Epidermal melanocyte (primary cell): ENCODE measurements around the gene CMIP.

Source experiments
- DNase-seq: peaks from one replicate; pipeline ENCODE4 v3.0.0; 2011; ENCODE audit warnings: low spot score; ENCODE audit not compliant: insufficient read length

CMIP gene

GRCh38 chr16:81530296-81530721 lies 85.7 kb downstream of the CMIP start:
- DNase-seq, result no peak

- no peak for DNase-seq
Measured at GRCh38 chr16:81530814-81531213, 86.2 kb downstream of the CMIP start.

DNA sequence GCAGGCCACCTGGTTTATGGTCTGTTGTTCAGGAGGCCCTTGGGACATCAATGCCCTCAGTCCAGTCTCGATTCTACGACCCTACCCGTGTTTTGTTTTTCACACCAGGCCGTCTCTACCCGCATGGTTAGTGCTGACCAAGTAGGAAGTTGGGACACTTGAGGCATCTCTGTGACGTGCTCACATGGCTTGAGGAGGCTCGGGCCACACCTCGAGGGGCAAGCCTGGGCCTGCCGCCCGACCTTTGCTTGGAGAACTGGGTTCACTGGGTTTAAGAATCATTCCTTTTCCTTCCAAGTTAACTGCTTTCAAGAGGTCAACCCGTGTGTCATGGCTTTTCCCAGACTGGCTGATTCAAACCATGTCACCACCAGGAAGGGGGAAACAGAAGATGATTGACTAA lies 86.8 kb downstream of the CMIP start:
- no peak for DNase-seq

DNA sequence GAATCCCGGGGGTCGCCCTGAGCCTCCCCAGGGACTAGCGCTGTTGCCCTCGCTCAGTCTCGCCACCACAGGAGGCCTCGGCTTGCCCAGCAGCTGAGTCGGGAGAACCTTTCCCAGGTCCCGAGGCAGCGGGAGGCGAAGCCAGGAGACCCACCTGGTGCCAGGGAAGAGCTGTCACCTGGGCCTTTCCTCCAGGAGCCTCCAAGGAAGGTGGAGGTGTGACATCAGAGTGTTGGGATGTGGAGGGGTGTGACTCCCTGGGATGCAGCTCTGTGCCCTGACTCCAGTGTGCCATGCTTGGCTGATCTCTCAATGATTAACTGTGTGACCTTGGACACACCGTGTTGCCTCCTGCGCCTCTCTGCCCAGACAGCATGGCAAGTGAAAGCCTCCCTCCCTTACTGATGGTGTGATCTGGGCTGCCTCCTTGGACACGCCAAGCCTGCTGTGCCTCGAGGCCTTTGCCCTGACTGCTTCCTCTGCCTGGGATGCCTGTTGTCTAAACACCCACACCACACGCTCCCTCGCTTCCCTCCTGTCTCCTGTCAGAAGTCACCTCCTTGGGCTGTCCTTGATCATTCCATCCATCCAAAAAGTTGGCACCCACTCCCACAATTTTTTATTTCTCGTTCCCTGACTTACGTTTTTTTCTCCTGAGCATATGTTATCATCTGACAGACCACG lies 88.0 kb downstream of the CMIP start:
- DNase-seq, result no peak

GRCh38 chr16:81533175-81533507 lies 88.5 kb downstream of the CMIP start:
- DNase-seq, result no peak

- no peak for DNase-seq
Measured at GRCh38 chr16:81535679-81536360, 91.2 kb downstream of the CMIP start.

GRCh38 chr16:81536648-81537047 lies 92.0 kb downstream of the CMIP start:
- no peak for DNase-seq

DNA sequence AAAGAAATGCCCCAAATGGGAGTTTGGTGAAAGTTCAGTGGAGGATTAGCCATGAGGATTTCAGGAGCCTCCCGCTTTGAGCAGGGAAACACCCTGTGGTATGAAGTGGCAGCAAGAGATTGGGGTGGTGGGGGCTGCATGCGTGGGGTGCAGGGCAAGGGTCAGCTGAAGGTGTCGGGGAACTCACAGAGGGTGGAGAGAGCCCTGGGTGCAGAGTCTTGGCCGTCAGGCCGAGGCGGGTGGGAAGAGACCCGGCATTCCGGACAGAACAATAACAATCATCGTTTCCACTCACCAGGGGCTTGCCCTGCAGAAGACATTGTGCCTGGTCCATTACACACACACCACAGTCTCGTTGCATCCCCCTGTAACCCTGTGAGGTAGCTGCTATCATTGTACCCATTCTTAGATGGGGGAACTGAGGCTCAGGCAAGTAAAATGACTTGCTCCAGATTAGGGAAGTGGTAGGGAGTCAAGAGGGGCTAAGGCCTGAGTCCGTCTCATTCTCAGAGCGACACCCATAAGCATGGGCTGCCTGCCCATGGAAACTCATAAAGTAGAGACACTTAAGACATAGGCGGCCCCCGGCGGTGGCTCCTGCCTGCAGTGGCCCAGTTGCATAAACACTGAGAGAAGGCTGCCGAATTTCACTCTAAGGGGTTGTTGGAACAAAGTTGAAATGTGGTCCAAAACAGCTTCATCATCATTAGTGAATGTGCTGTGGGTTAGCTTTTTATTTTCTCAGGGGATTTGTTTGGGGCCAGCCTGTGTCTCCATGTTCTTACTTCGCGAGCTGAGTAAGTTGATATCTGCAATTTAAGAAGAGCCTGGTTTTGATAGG lies 93.3 kb downstream of the CMIP start:
- DNase-seq, result no peak

DNA sequence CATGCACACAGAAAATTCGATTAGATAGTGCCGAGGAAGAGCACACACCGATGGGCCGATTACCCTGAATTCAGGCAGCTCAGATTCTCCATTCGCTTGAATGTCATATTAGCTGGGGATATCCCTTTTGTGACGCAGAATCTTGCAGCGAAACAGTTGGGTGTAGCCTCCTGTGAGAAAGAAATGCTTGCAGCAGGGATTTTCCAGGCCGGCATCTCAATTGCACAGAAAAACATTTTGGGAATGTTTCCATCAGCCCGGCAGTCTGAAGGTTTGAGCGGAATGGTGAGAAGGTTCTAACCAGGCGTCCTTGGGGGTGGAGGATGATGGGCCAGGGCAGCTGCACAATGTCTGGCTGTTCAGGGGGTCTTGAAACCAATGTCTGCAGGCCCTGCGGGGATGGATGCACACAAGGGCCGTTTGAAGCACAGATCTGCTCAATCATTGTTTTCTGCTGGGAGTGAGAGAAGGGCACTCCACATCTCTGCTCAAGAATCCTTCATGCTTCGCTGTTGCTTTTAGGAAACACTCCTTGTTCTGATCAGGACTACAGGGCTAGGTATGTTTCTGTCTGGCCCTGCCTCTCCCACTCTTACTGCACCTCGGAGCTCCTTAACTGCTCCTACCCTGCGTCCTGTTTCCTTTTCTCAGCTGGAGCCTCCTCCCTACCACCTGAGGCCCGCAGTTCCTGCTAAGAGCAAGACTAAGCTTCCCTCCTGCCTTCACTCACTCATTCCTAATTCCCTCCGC lies 94.6 kb downstream of the CMIP start:
- no peak for DNase-seq

DNA sequence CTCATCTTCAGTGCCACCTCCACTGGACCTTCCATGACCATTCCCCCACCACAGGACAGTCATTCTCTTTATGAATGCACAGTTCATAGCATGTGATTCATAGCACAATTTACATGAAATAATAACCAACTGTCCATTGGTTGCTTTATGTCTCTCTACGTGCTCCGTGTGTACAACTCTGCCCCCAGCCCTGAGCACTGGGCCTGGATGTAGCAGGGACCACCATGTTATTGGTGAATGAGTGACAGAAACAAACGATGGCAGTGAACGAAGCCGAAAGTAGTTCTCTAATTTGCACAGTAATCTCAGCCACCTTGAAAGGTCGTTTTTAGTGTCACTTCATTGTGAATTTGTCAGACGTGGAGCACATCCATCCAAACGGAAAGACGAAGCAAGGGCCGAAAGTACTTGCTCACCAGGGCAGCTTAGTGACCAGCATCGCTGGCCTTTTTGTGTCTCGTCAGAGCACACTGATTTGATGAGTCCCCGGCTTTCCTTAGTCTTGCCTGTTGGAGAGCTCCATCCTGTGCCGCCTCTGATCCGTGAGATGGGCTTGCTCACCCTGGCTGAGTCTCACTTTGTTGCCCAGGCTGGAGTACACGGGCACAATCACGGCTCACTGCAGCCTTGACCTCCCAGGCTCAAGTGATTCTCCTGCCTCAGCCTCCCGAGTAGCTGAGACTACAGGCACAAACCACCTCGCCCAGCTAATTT lies 95.3 kb downstream of the CMIP start:
- DNase-seq, result no peak

GRCh38 chr16:81541314-81541713 lies 96.7 kb downstream of the CMIP start:
- no peak for DNase-seq

GRCh38 chr16:81542609-81543570 lies 98.3 kb downstream of the CMIP start:
- DNase-seq, result no peak

DNA sequence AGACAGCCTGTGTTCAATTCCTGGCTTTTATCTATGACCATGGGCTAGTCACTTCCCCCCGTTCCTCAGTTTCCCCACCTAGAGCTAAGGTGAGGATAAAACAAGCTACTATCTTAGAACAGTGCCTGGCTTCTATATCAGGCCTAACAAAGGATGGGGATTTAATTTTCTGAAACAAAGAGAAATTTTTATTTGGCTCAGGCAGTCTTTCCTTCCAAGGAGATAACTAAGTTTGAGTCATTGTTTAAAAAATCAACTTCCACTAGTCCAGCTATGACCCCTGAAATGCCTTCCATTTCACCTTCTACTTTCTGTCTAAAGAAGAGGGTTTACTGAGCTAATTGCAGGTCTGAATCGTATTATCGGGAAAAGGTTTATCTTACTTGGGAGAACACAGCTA lies 99.0 kb downstream of the CMIP start:
- DNase-seq, result no peak

DNA sequence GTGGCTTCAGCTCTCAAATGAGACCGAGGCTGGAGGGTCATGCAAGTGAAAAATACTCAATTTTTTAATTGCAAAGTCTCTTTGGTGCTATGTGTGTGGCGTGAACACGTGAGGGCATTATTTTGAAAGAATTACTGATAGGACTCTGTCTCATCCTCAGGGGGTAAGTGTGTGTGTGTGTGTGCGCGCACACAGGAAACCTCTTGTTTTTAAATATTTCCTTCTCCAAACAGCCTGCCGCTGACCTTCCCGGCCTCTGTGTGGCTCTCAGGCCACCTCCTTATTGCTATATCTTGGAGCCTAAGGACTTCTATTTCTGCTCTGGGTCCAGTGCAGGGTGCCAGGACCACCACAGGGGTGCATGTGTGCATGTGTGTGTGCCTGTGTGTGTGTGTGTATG lies 99.7 kb downstream of the CMIP start:
- no peak for DNase-seq

DNA sequence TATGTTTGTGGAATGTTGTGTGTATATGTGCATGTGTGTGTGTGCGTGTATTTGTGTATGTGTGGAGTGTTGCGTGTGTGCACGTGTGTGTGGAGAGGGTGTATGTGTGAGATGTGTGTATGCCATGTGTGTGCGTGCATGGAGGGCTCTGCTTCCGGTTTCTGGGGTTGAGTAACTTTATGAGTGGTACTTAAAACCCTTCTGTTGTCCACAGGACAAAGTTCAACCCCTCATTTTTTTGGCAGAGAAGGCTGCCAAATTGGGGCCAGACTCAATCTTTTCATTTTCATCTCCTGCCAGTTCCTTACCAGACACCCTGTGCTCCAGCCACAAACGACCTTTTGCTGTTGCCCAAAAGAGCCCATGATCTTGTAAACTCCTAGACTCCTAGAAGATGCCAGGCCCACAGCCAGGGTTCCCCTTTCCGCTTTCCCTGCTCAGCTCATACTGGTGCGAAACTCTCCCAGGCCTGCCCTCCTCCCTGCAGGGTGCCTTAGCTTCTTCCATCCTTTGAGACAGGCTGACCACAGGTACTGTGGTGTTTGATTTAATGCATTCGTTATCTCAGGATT lies 100.2 kb downstream of the CMIP start:
- no peak for DNase-seq

GRCh38 chr16:81545470-81546250 lies 101.1 kb downstream of the CMIP start:
- no peak for DNase-seq

GRCh38 chr16:81546781-81547180 lies 102.2 kb downstream of the CMIP start:
- DNase-seq, result no peak

DNA sequence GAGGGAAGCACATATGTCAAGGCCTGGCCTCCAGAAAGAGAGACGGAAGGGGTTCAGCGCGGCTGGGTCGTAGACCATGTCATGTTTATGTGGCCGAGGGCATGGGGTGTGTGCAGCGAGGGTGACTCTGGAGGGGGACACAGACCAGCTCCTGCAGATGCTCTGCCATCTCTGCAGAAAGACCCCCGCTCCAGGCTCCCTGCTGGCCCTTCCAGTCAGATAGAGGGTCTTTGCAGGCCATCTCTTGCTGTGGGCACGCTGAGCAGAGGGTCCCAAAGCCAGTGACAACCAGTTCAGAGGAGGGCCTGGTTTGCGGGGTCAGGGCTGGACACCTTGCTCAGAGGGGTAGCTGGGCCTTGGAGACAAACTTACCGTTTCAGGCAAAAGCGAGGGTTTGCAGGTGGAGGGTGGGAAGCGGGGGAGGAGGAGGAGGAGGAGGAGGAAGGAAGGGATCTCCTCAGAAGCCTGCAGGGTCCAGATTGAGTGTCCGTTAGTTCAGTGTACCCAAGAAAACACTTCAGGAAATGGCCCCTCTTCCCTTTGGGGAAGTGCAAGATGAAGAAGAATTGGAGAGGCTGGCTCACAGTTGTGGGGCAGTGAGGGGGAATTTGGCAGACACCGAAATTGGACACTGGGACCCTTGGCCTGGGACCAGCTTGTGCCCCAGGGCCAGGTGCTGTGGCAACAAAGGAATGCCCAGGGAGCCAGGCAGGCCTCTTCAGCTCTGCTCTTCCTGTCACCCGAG lies 102.8 kb downstream of the CMIP start:
- DNase-seq, result no peak
